Measurements from ENCODE around the gene TREH.

Gene TREH

GRCh38 chr11:118609380-118610224, 69.8 kb downstream of the TREH start:
- peak; percentile 70 for DNase-seq

- DNase-seq = peak; percentile 79
Measured at GRCh38 chr11:118608360-118609227, 70.9 kb downstream of the TREH start.

- peak; percentile 89 for DNase-seq
Measured at GRCh38 chr11:118607401-118608359, 71.8 kb downstream of the TREH start, which contains the start of gene PHLDB1. TSS of gene PHLDB1 (plus strand) at chr11:118607615. CDS start at chr11:118613837, 6,222 bp downstream.

All from femur (tissue), 1 donor.